Loucy (cell line): ENCODE data around the gene ARL2.

Source experiments
- H2AFZ ChIP-seq: fragments of 200-600 bp; sonication (generic); 2 replicates; pipeline ENCODE4 v1.6.0; 2016; ENCODE audit warnings: antibody characterized with exemption, mild to moderate bottlenecking, low read length, moderate library complexity
- H3F3A ChIP-seq: fragments of 200-600 bp; 2 replicates; pipeline ENCODE4 v1.6.0; 2016; ENCODE audit warnings: antibody characterized with exemption, low read depth, mild to moderate bottlenecking
- H3K27me3 ChIP-seq: fragments of 200-600 bp; sonication (generic); 2 replicates; pipeline ENCODE4 v1.6.1; 2014; ENCODE audit warnings: low read length, mild to moderate bottlenecking; ENCODE audit not compliant: insufficient read depth, poor library complexity, severe bottlenecking
- H3K36me3 ChIP-seq: fragments of 200-600 bp; sonication (generic); 2 replicates; pipeline ENCODE4 v1.6.1; 2016; ENCODE audit warnings: low read length; ENCODE audit not compliant: insufficient read depth
- H3K4me1 ChIP-seq: fragments of 200-600 bp; sonication (generic); 2 replicates; pipeline ENCODE4 v1.5.1; 2014; ENCODE audit warnings: low read length, mild to moderate bottlenecking; ENCODE audit not compliant: insufficient read depth, poor library complexity, severe bottlenecking
- H3K4me2 ChIP-seq: fragments of 200-600 bp; sonication (generic); 2 replicates; pipeline ENCODE4 v1.6.0; 2014; ENCODE audit warnings: antibody characterized with exemption, low read length, low read depth, mild to moderate bottlenecking; ENCODE audit not compliant: poor library complexity, severe bottlenecking
- H3K4me3 ChIP-seq: fragments of 200-600 bp; sonication (generic); 2 replicates; pipeline ENCODE4 v1.5.1; 2014; ENCODE audit warnings: low read length, mild to moderate bottlenecking, mixed read lengths; ENCODE audit not compliant: poor library complexity, severe bottlenecking
- H3K79me2 ChIP-seq: fragments of 200-600 bp; sonication (generic); 2 replicates; pipeline ENCODE4 v1.6.1; 2014; ENCODE audit warnings: low read length; ENCODE audit not compliant: insufficient read depth
- H3K9ac ChIP-seq: fragments of 200-600 bp; sonication (generic); 2 replicates; pipeline ENCODE4 v1.6.0; 2014; ENCODE audit warnings: mild to moderate bottlenecking, low read depth, low read length, moderate library complexity; ENCODE audit not compliant: poor library complexity, severe bottlenecking
- H3K9me2 ChIP-seq: fragments of 200-600 bp; sonication (generic); replicated peaks from 2 replicates; pipeline ENCODE4 v1.6.1; 2016; ENCODE audit warnings: low read depth, low read length, mixed read lengths
- H3K9me3 ChIP-seq: fragments of 200-600 bp; sonication (generic); 2 replicates; pipeline ENCODE4 v1.6.1; 2014; ENCODE audit warnings: mild to moderate bottlenecking, antibody characterized with exemption, low read length, low read depth; ENCODE audit not compliant: insufficient read depth
- H4K20me1 ChIP-seq: fragments of 200-600 bp; sonication (generic); 2 replicates; pipeline ENCODE4 v1.6.0; 2014; ENCODE audit warnings: antibody characterized with exemption, low read length, mild to moderate bottlenecking; ENCODE audit not compliant: insufficient read depth, poor library complexity, severe bottlenecking
- EZH2phosphoT487 ChIP-seq: fragments of 200-600 bp; IDR thresholded peaks from 2 replicates; pipeline ENCODE4 v1.6.1; 2018; ENCODE audit warnings: antibody characterized with exemption, mild to moderate bottlenecking, moderate library complexity, borderline replicate concordance
- TF ChIP-seq, protein P1 (sequence below): fragments of 200-600 bp; sonication (generic); conservative IDR thresholded peaks from 2 replicates; pipeline ENCODE4 v1.5.1; 2014; ENCODE audit warnings: mild to moderate bottlenecking, antibody characterized with exemption, low read length

ARL2 gene

DNA sequence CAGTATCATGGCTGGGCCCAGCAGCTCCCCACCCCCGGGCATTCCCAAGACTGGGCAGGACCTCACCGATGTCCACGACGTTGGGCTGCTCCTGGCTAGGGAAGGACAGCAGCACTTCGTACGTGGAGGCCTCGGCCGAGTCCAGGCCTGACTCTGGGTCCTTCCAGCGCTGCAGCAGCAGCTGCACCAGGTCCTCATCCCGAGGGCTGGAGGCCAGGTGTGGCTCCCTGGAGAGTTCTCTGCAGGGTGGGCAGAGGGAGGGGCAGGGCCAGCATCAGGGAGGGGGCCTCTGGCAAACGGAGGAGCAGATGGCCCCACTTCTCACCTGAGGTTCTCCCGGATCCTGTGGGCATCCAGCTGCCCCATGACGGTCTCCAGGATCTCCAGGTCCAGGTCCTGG, 44.1 kb downstream of the ARL2 start:
- Histone ChIP-seq H4K20me1 (no peaks in the 10 kb centered on the region), H3K36me3 (no peaks in the 10 kb centered on the region), H3K9me2 (no peaks in the 10 kb centered on the region), H3F3A (no peaks in the 10 kb centered on the region), H3K4me1 (peaks cover 5% of the 10 kb centered on the region), H3K4me3 (no peak overlapping the region), H3K9ac (no peak overlapping the region), H3K9me3 (no peaks in the 10 kb centered on the region), H2AFZ (no peak overlapping the region), H3K27me3 (no peaks in the 10 kb centered on the region), H3K79me2 (no peaks in the 10 kb centered on the region), H3K4me2 (no peak overlapping the region)
- TF ChIP-seq, protein P1, sequence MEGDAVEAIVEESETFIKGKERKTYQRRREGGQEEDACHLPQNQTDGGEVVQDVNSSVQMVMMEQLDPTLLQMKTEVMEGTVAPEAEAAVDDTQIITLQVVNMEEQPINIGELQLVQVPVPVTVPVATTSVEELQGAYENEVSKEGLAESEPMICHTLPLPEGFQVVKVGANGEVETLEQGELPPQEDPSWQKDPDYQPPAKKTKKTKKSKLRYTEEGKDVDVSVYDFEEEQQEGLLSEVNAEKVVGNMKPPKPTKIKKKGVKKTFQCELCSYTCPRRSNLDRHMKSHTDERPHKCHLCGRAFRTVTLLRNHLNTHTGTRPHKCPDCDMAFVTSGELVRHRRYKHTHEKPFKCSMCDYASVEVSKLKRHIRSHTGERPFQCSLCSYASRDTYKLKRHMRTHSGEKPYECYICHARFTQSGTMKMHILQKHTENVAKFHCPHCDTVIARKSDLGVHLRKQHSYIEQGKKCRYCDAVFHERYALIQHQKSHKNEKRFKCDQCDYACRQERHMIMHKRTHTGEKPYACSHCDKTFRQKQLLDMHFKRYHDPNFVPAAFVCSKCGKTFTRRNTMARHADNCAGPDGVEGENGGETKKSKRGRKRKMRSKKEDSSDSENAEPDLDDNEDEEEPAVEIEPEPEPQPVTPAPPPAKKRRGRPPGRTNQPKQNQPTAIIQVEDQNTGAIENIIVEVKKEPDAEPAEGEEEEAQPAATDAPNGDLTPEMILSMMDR: no peak
- TF ChIP-seq EZH2phosphoT487: no peak

DNA sequence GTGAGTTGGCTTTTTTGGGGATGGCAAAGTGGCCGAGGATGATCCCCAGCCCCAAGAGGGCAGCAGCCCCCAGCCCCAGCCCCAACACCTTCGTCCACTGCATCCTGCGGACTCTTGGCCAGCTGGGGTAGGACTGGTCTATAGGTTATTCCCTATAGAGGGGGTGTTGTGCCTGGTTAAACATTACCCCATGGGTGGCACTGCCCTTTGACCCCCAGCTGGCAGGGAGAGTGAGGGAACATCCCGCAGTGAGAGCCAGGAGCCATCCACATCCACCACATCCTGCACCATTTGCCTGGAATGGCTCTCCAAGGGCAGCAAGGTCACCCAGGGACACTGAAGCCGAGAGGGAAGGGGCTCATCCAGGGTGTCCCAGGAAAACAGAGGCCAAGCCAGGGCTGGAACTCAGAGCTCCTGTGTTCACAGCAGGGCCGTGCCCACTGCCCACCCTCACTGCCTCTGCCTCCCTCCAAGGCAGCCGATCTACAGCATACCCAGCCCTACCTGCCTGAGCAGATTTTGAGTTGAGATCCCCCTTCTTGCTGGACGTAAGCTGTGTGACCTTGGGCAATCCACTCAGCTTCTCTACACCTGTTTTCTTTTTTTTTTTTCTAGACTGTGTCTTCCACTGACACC, 44.6 kb downstream of the ARL2 start, which contains the start of gene NAALADL1:
Gene NAALADL1 (minus strand): TSS at position 135 of the 636 bp plus-strand sequence. CDS start 32 bp downstream, at position 103.
- TF ChIP-seq EZH2phosphoT487: no peak
- TF ChIP-seq, protein P1: no peak
- Histone ChIP-seq H3K36me3 (no peaks in the 10 kb centered on the region), H3K4me3 (no peak within 1 kb of the TSS), H3K79me2 (no peaks in the 10 kb centered on the region), H3K9me3 (no peaks in the 10 kb centered on the region), H3K4me1 (peaks cover 5% of the 10 kb centered on the region), H3K9ac (no peak within 1 kb of the TSS), H3K9me2 (no peaks in the 10 kb centered on the region), H3K27me3 (no peaks in the 10 kb centered on the region), H3K4me2 (no peak within 1 kb of the TSS), H3F3A (no peaks in the 10 kb centered on the region), H4K20me1 (no peaks in the 10 kb centered on the region), H2AFZ (no peak within 1 kb of the TSS)

DNA sequence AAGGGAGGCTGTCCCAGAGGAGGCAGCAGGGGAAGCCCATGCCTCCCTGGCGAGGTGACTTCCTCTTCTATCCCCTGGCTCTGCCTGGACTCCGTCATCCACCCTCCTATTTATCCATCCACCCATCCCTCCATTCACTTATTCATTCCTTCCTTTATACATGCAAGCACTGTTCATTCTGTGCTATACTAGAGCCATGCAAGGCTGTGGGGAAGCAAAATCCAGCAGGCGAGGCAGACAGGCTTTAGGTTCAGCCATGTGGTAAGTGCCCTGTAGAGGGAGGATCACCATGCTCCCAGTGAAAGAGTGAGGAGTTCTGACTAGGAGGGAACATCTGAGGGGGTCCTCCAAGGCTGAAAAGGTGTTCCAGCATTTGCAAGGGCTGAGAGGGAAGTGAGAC, 45.6 kb downstream of the ARL2 start:
- Histone ChIP-seq H3K4me2 (no peak overlapping the region), H3F3A (no peaks in the 10 kb centered on the region), H3K4me1 (no peaks in the 10 kb centered on the region), H3K36me3 (no peaks in the 10 kb centered on the region), H3K79me2 (no peaks in the 10 kb centered on the region), H4K20me1 (no peaks in the 10 kb centered on the region), H3K4me3 (no peak overlapping the region), H3K27me3 (no peaks in the 10 kb centered on the region), H3K9me3 (no peaks in the 10 kb centered on the region), H3K9ac (no peak overlapping the region), H2AFZ (no peak overlapping the region; the same call in 1 of the 2 replicates), H3K9me2 (no peaks in the 10 kb centered on the region)
- no peak for TF ChIP-seq EZH2phosphoT487
- TF ChIP-seq, protein P1: no peak
